Measurements from ENCODE around the gene MICAL2. TPM values are rescaled to one million over a fixed set of nuclear protein-coding genes. Genes with fewer than 3 reads are reported as not detected.

Gene MICAL2
- total RNA-seq, 1 experiment from 2014 or later, result 37.4 TPM

- no peak for TF ChIP-seq REST (IDR thresholded peaks at IDR 0.05; ENCODE audit: low read depth)
- TF ChIP-seq CEBPB (IDR thresholded peaks at IDR 0.05; ENCODE audit: low read depth), result no peak
- TF ChIP-seq CBX3 (IDR thresholded peaks at IDR 0.05; ENCODE audit: low read depth), result no peak
- TF ChIP-seq CTCF (IDR thresholded peaks at IDR 0.05 in 2 of 3, conservative IDR thresholded peaks at IDR 0.05 in 1 of 3; ENCODE audit: borderline replicate concordance in 1 of 3, insufficient read depth in 1 of 3, low read depth in 2 of 3, low read length in 2 of 3), result no peak
Observed at GRCh38 chr11:12190511-12190910, 80.1 kb downstream of the MICAL2 start (continued).

GRCh38 chr11:12192794-12193514 lies 82.6 kb downstream of the MICAL2 start:
- Histone ChIP-seq H3K36me3 (ENCODE audit: control insufficient read depth in 1 of 2, insufficient read depth in 2 of 2, low read length in 2 of 2) (no peaks in the 10 kb centered on the region), H2AFZ (ENCODE audit: low read depth, low read length, poor library complexity, severe bottlenecking) (no peak overlapping the region), H3K79me2 (ENCODE audit: insufficient read depth, low read length) (no peaks in the 10 kb centered on the region), H3K4me3 (replicated peaks in 1 of 2; ENCODE audit: low read depth in 1 of 2, low read length in 2 of 2) (no peak overlapping the region), H3K27me3 (ENCODE audit: insufficient read depth, low read length) (no peaks in the 10 kb centered on the region), H3K4me1 (ENCODE audit: control insufficient read depth in 1 of 2, insufficient read depth in 2 of 2, low read length in 2 of 2) (peaks cover 10 to 15% of the 10 kb centered on the region in 2 experiments; a peak in 3 of 4 replicates), H3K9me2 (ENCODE audit: insufficient read depth) (no peaks in the 10 kb centered on the region), H3K27ac (ENCODE audit: low read depth, low read length) (no peak overlapping the region), H3K4me2 (ENCODE audit: low read length) (no peak overlapping the region), H4K20me1 (ENCODE audit: insufficient read depth) (no peaks in the 10 kb centered on the region), H3K9me3 (ENCODE audit: control insufficient read depth in 1 of 2, insufficient read depth in 1 of 2, low read depth in 1 of 2, low read length in 2 of 2) (no peaks in the 10 kb centered on the region), H3K9ac (ENCODE audit: low read length) (no peak overlapping the region)
- ChIA-PET POLR2A (no interaction called here), CTCF (interaction anchor here (0.9 kb wide), 1 partner anchor 96 kb away, joined by 3 read pairs; no protein-coding TSS in a partner anchor), RAD21 (ENCODE audit: low non-redundant PET in 1 of 2, low total read pairs in 2 of 2, uncharacterized antibody in 2 of 2, unreplicated experiment in 2 of 2) (no interaction called here)
- no TSS peak for BruUV-seq (replicated peaks)
- intact Hi-C loops (cut with micrococcal nuclease), result no loop called here
- no peak for ATAC-seq
- no peak for DNase-seq (ENCODE audit: low read depth, low spot score)
- TF ChIP-seq SRF (IDR thresholded peaks at IDR 0.05; ENCODE audit: low read depth) (no peak), SP1 (IDR thresholded peaks at IDR 0.05; ENCODE audit: low read depth) (no peak), ATF3 (IDR thresholded peaks at IDR 0.05) (no peak), ZBTB33 (IDR thresholded peaks at IDR 0.05; ENCODE audit: extremely low read depth, insufficient replicate concordance, low read length) (no peak), YY1 (IDR thresholded peaks at IDR 0.05; ENCODE audit: extremely low read depth, insufficient replicate concordance, low read depth, low read length) (no peak), CTCF (IDR thresholded peaks at IDR 0.05 in 2 of 3, conservative IDR thresholded peaks at IDR 0.05 in 1 of 3; ENCODE audit: borderline replicate concordance in 1 of 3, insufficient read depth in 1 of 3, low read depth in 2 of 3, low read length in 2 of 3) (no peak), FOSL1 (IDR thresholded peaks at IDR 0.05; ENCODE audit: low read depth) (no peak), ZFX (IDR thresholded peaks at IDR 0.05) (no peak), CBX3 (IDR thresholded peaks at IDR 0.05; ENCODE audit: low read depth) (no peak), EGR1 (IDR thresholded peaks at IDR 0.05; ENCODE audit: low read depth) (no peak)

Data from HCT116 (cell line).